Activated CD4-positive, alpha-beta T cell treated with anti-CD3 and anti-CD28 coated beads for 4 hours (primary cell): Measurements from ENCODE around the gene SPC24.
"Not testable (repeated sequence)": the region's sequence is repeated elsewhere in the genome, so short reads cannot be mapped to it uniquely, and the experiment has no call there.

Experiments
- DNase-seq, 2 donors: peaks; one replicate each; pipeline ENCODE4 v3.0.0-alpha.2; 2020

Gene SPC24

DNA sequence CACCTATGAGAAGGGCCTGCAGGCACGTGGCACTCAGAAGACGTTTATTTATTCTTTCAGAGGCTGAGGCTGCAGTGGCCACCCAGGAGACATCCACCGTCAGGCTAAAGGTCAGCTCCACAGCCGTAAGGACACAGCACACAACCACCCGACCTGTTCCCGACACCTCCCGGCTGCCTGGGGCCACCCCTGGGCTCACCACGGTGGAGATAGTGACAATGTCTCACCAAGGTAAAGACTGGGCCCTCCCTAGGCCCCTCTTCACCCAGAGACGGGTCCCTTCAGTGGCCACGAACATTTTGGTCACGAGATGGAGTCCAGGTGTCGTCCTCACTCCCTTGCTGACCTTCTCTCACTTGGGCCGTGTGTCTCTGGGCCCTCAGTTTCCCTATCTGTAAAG is 32.5 kb downstream of the SPC24 start:
- no peak for DNase-seq

DNA sequence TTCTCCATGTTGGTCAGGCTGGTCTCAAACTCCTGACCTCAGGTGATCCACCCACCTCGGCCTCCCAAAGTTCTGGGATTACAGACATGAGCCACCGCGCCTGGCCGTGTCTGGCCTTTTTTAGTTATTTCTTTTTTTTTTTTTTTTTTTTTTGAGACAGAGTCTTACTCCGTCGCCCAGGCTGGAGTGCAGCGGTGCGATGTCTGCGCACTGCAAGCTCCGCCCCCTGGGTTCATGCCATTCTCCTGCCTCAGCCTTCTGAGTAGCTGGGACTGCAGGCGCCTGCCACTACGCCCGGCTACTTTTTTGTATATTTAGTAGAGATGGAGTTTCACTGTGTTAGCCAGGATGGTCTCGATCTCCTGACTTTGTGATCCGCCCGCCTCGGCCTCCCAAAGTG is 33.6 kb downstream of the SPC24 start:
- not testable (repeated sequence) for DNase-seq

DNA sequence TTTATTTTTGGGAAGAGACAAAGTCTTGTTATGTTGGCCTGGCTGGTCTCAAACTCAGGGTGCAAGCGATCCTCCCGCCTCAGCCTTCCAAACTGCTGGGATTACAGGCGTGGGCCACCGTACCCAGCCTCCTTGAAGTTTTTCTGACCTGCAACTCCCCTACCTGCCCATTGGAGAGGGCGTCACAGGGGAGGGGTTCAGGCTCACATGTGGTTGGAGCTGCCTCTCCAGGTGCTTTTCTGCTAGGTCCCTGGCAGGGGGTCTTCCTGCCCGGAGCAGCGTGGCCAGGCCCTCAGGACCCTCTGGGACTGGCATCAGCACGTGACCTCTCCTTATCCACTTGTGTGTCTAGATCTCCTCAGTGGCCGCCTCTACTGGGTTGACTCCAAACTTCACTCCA is 39.1 kb downstream of the SPC24 start:
- no peak for DNase-seq

DNA sequence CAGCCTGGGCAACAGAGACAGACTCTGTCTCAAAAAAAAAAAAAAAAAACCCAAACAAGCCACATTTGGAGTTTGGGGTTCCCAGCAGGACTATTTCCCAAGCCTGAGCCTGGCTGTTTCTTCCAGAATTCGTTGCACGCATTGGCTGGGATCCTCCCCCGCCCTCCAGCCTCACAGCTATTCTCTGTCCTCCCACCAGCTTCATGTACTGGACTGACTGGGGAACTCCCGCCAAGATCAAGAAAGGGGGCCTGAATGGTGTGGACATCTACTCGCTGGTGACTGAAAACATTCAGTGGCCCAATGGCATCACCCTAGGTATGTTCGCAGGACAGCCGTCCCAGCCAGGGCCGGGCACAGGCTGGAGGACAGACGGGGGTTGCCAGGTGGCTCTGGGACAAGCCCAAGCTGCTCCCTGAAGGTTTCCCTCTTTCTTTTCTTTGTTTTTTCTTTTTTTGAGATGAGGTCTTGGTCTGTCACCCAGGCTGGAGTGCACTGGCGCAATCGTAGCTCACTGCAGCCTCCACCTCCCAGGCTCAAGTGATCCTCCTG is 39.6 kb downstream of the SPC24 start:
- no peak for DNase-seq

- DNase-seq, result no peak
Observed at GRCh38 chr19:11115042-11115441, 40.5 kb downstream of the SPC24 start.

DNA sequence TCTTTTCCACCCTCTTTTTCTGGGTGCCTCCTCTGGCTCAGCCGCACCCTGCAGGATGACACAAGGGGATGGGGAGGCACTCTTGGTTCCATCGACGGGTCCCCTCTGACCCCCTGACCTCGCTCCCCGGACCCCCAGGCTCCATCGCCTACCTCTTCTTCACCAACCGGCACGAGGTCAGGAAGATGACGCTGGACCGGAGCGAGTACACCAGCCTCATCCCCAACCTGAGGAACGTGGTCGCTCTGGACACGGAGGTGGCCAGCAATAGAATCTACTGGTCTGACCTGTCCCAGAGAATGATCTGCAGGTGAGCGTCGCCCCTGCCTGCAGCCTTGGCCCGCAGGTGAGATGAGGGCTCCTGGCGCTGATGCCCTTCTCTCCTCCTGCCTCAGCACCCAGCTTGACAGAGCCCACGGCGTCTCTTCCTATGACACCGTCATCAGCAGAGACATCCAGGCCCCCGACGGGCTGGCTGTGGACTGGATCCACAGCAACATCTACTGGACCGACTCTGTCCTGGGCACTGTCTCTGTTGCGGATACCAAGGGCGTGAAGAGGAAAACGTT is 42.4 kb downstream of the SPC24 start:
- DNase-seq, result no peak

DNA sequence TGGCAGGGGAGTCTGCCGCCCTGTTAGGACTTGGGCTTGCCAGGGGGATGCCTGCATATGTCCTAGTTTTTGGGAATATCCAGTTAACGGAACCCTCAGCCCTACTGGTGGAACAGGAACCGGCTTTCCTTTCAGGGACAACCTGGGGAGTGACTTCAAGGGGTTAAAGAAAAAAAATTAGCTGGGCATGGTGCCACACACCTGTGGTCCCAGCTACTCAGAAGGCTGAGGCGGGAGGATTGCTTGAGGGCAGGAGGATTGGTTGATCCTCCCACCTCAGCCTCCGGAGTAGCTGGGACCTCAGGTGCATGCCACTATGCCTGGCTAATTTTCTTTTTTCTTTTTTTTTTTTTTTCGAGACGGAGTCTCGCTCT is 43.8 kb downstream of the SPC24 start:
- no peak for DNase-seq

- no peak for DNase-seq
Observed at GRCh38 chr19:11111117-11111770, 44.3 kb downstream of the SPC24 start.

- no peak for DNase-seq
Observed at GRCh38 chr19:11108746-11109145, 46.8 kb downstream of the SPC24 start.

- DNase-seq, result no peak
Observed at GRCh38 chr19:11106477-11106876, 49.1 kb downstream of the SPC24 start.

- DNase-seq, result no peak
Observed at GRCh38 chr19:11105014-11105636, 50.5 kb downstream of the SPC24 start.

DNA sequence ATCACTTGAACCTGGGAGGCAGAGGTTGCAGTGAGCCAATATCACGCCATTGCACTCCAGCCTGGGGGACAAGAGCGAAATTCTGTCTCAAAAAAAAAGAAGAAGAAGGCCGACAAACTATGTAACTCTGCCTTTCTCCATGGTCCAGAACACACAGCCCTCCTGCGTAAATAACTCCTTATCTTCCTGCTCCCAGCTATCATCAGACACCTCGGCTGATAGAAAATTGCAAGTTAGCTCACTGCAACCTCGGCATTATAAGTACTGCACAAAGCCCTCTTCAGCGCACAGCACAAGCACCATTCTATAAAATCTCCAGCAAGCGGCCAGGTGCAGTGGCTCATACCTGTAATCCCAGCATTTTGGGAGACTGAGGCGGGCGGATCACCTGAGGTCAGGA is 51.9 kb downstream of the SPC24 start:
- not testable (repeated sequence) for DNase-seq

- no peak for DNase-seq
Observed at GRCh38 chr19:11102944-11103343, 52.6 kb downstream of the SPC24 start.

DNA sequence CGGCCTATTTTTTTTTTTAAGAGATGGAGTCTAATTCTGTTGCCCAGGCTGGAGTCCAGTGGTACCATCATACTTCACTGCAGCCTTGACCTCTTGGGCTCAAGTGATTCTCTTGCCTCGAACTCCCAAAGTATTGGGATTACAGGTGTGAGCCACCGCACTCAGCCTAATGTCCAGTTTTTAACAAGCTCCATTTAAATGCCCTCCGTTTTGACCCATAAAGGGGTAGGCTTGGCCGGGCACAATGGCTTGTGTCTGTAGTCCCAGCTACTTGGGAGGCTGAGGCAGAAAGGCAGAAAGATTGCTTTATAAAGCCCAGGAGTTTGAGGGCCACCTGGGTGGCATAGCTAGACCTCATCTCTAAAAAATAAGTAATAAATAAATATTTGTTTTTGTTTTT is 54.5 kb downstream of the SPC24 start:
- DNase-seq, result no peak

GRCh38 chr19:11100049-11100448 is 55.5 kb downstream of the SPC24 start:
- DNase-seq, result no peak

DNA sequence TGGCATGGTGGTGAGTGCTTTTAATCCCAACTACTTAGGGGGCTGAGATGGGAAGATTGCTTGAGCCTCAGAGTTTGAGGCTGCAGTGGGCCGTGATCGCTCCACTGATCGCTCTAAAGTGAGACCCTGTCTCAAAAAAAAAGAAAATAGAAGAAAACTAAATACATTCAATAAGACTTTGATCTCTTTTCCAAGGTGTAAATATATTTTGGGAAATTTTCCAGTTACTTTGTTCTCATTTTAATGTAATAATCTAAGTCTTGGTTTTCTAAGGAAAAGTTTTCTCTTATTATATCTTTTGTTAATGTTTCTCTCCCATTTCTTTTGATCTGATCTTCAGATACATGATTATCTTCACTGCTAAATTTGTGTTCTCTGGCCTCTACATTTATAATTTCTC is 56.7 kb downstream of the SPC24 start:
- no peak for DNase-seq

DNA sequence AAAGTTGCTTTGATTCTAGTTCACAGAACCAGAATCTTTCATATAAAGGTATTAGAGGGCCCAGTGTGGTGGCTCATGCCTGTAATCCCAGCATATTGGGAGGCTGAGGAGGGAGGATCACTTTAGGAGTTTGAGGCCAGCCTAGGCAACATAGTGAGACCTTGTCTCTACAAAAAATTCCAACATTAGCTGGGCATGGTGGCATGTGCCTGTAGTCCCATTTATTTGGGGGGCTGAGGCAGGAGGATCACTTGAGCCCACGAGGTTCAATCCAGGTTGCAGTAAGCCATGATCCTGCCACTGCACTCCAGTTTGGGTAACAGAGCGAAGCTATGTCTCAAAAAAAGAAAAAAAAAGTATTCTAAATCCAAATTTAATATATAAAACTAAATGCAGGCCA is 57.3 kb downstream of the SPC24 start:
- no peak for DNase-seq

DNA sequence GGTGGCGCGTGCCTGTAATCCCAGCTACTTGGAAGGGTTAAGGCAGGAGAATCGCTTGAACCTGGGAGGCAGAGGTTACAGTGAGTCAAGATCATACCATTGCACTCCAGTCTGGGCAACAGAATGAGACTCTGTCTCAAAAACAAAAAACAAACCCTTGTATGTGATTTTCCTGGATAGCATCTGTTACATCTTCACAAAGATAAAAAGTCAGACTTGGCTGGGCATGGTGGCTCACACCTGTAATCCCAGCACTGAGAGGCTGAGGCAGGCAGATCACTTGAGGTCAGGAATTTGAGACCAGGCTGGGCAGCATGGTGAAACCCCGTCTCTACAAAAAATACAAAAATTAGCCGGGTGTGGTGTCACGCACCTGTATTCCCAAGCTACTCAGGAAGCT is 58.2 kb downstream of the SPC24 start:
- DNase-seq, result not testable (repeated sequence)

GRCh38 chr19:11096210-11096841 is 59.3 kb downstream of the SPC24 start:
- peak in 1 of 2 donors; percentile 23 for DNase-seq
